ENCODE results near the gene CACNA1H. TPM values are rescaled to one million over a fixed set of nuclear protein-coding genes. Genes with fewer than 3 reads are reported as not detected.
"Not testable (repeated sequence)": the region's sequence is repeated elsewhere in the genome, so short reads cannot be mapped to it uniquely, and the experiment has no call there.

Gene CACNA1H
- total RNA-seq, 4 donors from 2014 or later: 17.0 to 63.6 (median 39.5) TPM

DNA sequence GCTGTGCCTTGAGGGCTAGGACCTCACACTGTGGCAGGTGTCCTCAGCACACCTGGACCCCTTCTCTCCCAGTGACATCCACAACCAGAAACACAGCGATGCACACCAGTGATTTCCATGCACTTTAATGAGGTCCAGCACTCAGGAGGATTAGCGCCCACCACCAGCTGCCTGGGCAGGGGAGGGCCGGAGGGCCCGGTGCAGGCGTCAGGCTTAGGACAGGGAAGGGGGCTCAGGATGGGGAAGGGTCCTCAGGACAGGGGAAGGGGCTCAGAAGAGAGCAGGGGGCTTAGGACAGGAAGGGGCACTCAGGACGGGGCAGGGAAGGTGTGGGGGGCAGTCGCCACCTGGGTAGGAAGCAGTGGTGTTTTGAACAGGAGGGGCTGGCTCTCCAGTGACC, 75.3 kb downstream of the CACNA1H start:
- DNase-seq; H3K4me3 ChIP-seq; H3K36me3 ChIP-seq; in situ Hi-C loops (cut with MboI; ENCODE audit: low pct_ligation_motif_present in 1 of 4, low pct_unique_long_range_greater_than_20kb in 1 of 4, low sequenced_read_pairs in 3 of 4); intact Hi-C loops (cut with DNase I; ENCODE audit: low total_unique reads); H3K27me3 ChIP-seq; H3K9me3 ChIP-seq; H3K27ac ChIP-seq; H3K4me1 ChIP-seq: not testable (repeated sequence)
- 70% methylated on average over 7 of the region's 7 CpGs; no CpG with 5 or more reads in 1 of the 2 donors for WGBS, 2 donors (ENCODE audit: low coverage in 1 of 2)

DNA sequence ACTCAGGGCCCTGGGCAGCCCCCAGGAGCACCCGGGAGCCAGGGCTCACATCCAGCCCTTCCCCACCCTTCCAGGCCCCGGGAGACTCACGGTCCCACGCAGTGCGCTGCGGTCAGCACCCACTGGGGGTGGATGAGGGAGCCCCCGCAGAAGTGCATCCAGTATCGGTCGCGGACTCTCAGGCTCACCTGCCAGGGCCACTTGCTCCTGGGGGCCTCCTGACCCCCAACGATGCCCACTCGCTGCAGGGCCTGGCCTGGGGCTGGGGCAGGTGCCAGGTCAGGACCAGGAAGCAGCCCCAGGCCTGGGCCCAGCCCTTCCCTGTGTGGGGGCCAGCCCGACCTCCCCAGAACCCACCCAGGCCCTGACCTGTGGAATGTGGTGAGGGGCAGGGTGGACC, 76.6 kb downstream of the CACNA1H start:
- intact Hi-C loops (cut with DNase I; ENCODE audit: low total_unique reads); in situ Hi-C loops (cut with MboI; ENCODE audit: low pct_ligation_motif_present in 1 of 4, low pct_unique_long_range_greater_than_20kb in 1 of 4, low sequenced_read_pairs in 3 of 4): not testable (repeated sequence)

DNA sequence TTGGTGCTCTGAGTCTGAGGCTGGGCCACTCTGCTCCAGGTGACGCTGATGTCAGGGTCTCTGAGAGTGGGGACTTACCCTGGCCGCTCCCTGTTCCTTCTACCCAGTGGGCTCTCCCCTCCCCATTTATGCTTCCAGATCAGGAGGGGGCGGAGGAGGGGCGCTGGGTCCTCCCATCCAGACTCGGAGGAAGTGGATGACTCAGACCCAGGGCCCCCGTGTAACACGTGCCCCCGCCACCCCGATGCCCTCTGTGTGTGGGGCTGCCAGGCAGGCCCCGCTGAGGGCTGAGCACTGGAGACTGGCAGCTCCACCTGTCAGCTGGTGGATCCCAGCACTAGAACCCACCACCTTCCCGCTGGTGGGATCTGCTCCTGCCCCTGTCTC, 77.2 kb downstream of the CACNA1H start, which contains the start of gene TPSB2:
Gene TPSB2 (minus strand): TSS at position 101 of the 387 bp plus-strand sequence. CDS start 233 bp downstream, outside the sequence.
- H3K9me3 ChIP-seq; DNase-seq; H3K27ac ChIP-seq; H3K4me3 ChIP-seq; H3K36me3 ChIP-seq; intact Hi-C loops (cut with DNase I; ENCODE audit: low total_unique reads); H3K4me1 ChIP-seq; H3K27me3 ChIP-seq; in situ Hi-C loops (cut with MboI; ENCODE audit: low pct_ligation_motif_present in 1 of 4, low pct_unique_long_range_greater_than_20kb in 1 of 4, low sequenced_read_pairs in 3 of 4): not testable (repeated sequence)
- no CpG with 5 or more reads among the region's 11 CpGs for WGBS, 2 donors (ENCODE audit: low coverage in 1 of 2)

More for the DNA sequence above, 76.6 kb downstream of the CACNA1H start:
- not testable (repeated sequence) for H3K27me3 ChIP-seq, DNase-seq, H3K27ac ChIP-seq, H3K36me3 ChIP-seq, H3K9me3 ChIP-seq, H3K4me3 ChIP-seq, H3K4me1 ChIP-seq
- no CpG with 5 or more reads among the region's 13 CpGs for WGBS, 2 donors (ENCODE audit: low coverage in 1 of 2)

DNA sequence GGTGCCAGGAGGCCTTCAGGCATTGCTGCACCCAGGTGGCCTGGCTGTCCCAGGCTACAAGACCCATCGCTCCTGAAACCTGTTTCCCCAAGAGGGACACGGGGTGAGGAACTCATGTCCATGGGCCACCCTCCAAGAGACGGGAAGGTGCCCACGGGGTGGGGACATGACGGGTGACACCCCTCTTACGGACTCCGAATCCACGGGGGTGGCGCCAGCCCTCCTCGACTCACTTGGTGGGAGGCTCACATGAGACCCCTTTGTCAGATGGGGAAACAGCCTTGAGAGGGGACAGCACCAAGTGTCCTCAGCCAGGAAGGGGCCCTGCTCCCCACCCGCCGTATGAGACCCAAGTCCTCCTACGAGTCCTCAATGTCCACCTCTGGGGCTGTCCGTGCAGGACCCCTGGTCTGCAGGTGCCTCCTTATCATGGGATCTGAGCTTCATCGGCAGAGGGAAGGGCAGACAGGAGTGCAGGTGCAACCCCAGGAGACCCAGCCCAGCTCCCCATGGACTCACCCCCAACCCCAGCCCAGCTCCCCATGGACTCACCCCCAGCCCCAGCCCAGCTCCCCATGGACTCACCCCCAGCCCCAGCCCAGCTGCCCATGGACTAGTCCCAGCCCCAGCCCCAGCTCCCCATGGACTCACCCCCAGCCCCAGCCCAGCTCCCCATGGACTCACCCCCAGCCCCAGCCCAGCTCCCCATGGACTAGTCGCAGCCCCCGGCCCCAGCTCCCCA, 77.7 kb downstream of the CACNA1H start:
- H3K9me3 ChIP-seq; H3K27me3 ChIP-seq; H3K4me3 ChIP-seq; H3K27ac ChIP-seq; in situ Hi-C loops (cut with MboI; ENCODE audit: low pct_ligation_motif_present in 1 of 4, low pct_unique_long_range_greater_than_20kb in 1 of 4, low sequenced_read_pairs in 3 of 4); H3K4me1 ChIP-seq; H3K36me3 ChIP-seq; DNase-seq; intact Hi-C loops (cut with DNase I; ENCODE audit: low total_unique reads): not testable (repeated sequence)
- WGBS, 2 donors (ENCODE audit: low coverage in 1 of 2): 78% methylated on average over 16 of the region's 17 CpGs; no CpG with 5 or more reads in 1 of the 2 donors

DNA sequence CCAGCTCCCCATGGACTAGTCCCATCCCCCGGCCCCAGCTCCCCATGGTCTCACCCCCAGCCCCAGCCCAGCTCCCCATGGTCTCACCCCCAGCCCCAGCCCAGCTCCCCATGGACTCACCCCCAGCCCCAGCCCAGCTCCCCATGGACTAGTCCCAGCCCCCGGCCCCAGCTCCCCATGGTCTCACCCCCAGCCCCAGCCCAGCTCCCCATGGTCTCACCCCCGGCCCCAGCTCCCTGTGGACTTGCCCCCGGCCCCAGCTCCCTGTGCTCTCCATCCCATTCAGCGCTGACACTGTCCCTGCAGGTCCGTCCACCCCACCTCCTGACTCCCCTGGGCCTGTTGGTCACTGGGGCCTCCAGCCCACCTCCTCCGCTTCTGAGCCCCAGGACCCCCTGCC, 78.4 kb downstream of the CACNA1H start:
- in situ Hi-C loops (cut with MboI; ENCODE audit: low pct_ligation_motif_present in 1 of 4, low pct_unique_long_range_greater_than_20kb in 1 of 4, low sequenced_read_pairs in 3 of 4); intact Hi-C loops (cut with DNase I; ENCODE audit: low total_unique reads); H3K27me3 ChIP-seq; H3K9me3 ChIP-seq; DNase-seq; H3K27ac ChIP-seq; H3K4me3 ChIP-seq; H3K36me3 ChIP-seq; H3K4me1 ChIP-seq: not testable (repeated sequence)
- WGBS, 2 donors (ENCODE audit: low coverage in 1 of 2): 100% methylated on average over 2 of the region's 7 CpGs; no CpG with 5 or more reads in 1 of the 2 donors

DNA sequence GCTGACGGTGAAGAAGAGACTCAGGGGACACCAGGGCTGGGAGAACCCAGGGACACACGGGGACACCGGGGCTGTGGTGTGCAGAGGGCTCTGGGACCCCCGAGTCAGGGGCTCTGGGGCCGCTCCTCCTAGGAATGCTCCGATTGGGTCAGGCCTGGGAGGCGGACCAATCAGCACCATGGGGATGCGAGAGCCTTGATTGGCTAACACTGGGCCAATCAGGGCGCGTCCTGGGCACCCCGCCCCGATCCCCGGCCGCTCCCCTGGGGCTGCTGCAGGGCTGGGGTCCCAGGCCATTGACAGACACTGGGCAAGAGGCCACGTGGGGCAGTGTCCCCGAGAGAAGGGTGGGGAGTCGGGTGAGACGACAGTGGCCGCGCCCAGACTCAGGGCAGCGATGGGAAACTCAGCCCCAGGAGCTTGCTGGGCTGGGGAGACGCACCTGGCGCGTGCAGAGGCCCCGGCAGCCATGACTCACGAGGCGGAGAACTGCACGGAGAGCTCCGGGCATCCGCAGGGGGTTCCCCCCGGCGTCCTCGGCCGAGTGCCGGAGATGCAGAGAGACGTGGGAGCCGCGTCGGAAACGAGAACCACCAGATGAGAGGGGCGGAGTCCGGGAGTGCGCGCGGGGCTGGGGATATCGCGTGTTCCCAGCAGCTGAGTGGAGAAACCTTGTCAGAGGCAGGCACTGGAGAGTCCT, 79.3 kb downstream of the CACNA1H start:
- H3K9me3 ChIP-seq; H3K27me3 ChIP-seq; in situ Hi-C loops (cut with MboI; ENCODE audit: low pct_ligation_motif_present in 1 of 4, low pct_unique_long_range_greater_than_20kb in 1 of 4, low sequenced_read_pairs in 3 of 4); H3K36me3 ChIP-seq; H3K27ac ChIP-seq; DNase-seq; intact Hi-C loops (cut with DNase I; ENCODE audit: low total_unique reads); H3K4me1 ChIP-seq; H3K4me3 ChIP-seq: not testable (repeated sequence)
- no CpG with 5 or more reads among the region's 47 CpGs for WGBS, 2 donors (ENCODE audit: low coverage in 1 of 2)

DNA sequence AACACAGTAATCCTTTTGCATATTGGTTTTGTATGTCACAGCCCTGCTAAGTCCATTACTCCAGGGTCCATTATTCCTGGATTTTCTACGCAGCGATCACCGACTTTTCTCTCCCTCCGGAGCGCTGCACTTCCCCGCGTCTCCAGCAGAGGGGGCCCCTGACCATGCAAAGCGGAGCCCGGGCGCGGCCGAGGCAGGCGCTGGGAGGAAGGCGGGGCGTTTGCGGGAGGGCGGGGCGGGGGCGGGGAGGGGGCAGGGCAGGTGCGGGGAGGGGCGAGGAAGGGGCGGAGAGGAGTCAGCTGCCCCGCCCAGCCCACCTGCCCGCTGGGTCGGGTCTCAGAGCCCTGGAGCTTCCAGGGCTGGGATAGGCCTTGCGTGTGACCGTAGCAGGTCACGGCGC, 83.8 kb downstream of the CACNA1H start:
- no CpG with 5 or more reads among the region's 29 CpGs for WGBS, 2 donors (ENCODE audit: low coverage in 1 of 2)
- H3K36me3 ChIP-seq, H3K9me3 ChIP-seq: not testable (repeated sequence)

More for the DNA sequence above, 83.8 kb downstream of the CACNA1H start:
- in situ Hi-C loops (cut with MboI; ENCODE audit: low pct_ligation_motif_present in 1 of 4, low pct_unique_long_range_greater_than_20kb in 1 of 4, low sequenced_read_pairs in 3 of 4); H3K27ac ChIP-seq; H3K4me1 ChIP-seq; H3K27me3 ChIP-seq; H3K4me3 ChIP-seq; DNase-seq; intact Hi-C loops (cut with DNase I; ENCODE audit: low total_unique reads): not testable (repeated sequence)
